ENCODE data around the gene MAP3K8.

Gene MAP3K8

GRCh38 chr10:30390207-30390606 is 43.8 kb upstream of the MAP3K8 start:
- Histone ChIP-seq H3K9me3 (no peaks in the 10 kb centered on the region), H3K27ac (no peak overlapping the region), H3K27me3 (no peaks in the 10 kb centered on the region), H3K4me3 (ENCODE audit: low read depth in 1 of 2, low read length in 1 of 2) (no peak overlapping the region), H3K4me1 (ENCODE audit: control insufficient read depth in 1 of 2, insufficient read depth in 1 of 2, low read depth in 1 of 2, low read length in 1 of 2) (peaks cover 13 to 17% of the 10 kb centered on the region in 2 experiments), H3K36me3 (no peaks in the 10 kb centered on the region)
- TF ChIP-seq, protein P1, sequence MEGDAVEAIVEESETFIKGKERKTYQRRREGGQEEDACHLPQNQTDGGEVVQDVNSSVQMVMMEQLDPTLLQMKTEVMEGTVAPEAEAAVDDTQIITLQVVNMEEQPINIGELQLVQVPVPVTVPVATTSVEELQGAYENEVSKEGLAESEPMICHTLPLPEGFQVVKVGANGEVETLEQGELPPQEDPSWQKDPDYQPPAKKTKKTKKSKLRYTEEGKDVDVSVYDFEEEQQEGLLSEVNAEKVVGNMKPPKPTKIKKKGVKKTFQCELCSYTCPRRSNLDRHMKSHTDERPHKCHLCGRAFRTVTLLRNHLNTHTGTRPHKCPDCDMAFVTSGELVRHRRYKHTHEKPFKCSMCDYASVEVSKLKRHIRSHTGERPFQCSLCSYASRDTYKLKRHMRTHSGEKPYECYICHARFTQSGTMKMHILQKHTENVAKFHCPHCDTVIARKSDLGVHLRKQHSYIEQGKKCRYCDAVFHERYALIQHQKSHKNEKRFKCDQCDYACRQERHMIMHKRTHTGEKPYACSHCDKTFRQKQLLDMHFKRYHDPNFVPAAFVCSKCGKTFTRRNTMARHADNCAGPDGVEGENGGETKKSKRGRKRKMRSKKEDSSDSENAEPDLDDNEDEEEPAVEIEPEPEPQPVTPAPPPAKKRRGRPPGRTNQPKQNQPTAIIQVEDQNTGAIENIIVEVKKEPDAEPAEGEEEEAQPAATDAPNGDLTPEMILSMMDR (IDR thresholded peaks at IDR 0.05): no peak

GRCh38 chr10:30391266-30391665 is 42.7 kb upstream of the MAP3K8 start:
- no peaks in the 10 kb centered on the region for H3K27me3 ChIP-seq

GRCh38 chr10:30392564-30392990 is 41.4 kb upstream of the MAP3K8 start:
- no peaks in the 10 kb centered on the region for H3K27me3 ChIP-seq
- peaks cover 27 to 28% of the 10 kb centered on the region in 2 experiments for H3K4me1 ChIP-seq (ENCODE audit: control insufficient read depth in 1 of 2, insufficient read depth in 1 of 2, low read depth in 1 of 2, low read length in 1 of 2)
- TF ChIP-seq, protein P1 (IDR thresholded peaks at IDR 0.05): peak; percentile 95
- H3K9me3 ChIP-seq: no peaks in the 10 kb centered on the region
- no peak overlapping the region for H3K4me3 ChIP-seq (ENCODE audit: low read depth in 1 of 2, low read length in 1 of 2)
- no peak overlapping the region for H3K27ac ChIP-seq
- no peaks in the 10 kb centered on the region for H3K36me3 ChIP-seq

More at GRCh38 chr10:30391266-30391665, 42.7 kb upstream of the MAP3K8 start:
- H3K36me3 ChIP-seq: no peaks in the 10 kb centered on the region
- no peak overlapping the region for H3K27ac ChIP-seq
- no peak overlapping the region for H3K4me3 ChIP-seq (ENCODE audit: low read depth in 1 of 2, low read length in 1 of 2)
- no peaks in the 10 kb centered on the region for H3K9me3 ChIP-seq
- TF ChIP-seq, protein P1 (IDR thresholded peaks at IDR 0.05): no peak
- peaks cover 20 to 24% of the 10 kb centered on the region in 2 experiments for H3K4me1 ChIP-seq (ENCODE audit: control insufficient read depth in 1 of 2, insufficient read depth in 1 of 2, low read depth in 1 of 2, low read length in 1 of 2)

- TF ChIP-seq, protein P1 (IDR thresholded peaks at IDR 0.05): no peak
- Histone ChIP-seq H3K27ac (peak overlapping the region; percentile 69), H3K36me3 (no peaks in the 10 kb centered on the region), H3K4me1 (ENCODE audit: control insufficient read depth in 1 of 2, insufficient read depth in 1 of 2, low read depth in 1 of 2, low read length in 1 of 2) (peaks cover 45 to 55% of the 10 kb centered on the region in 2 experiments), H3K4me3 (ENCODE audit: low read depth in 1 of 2, low read length in 1 of 2) (peak overlapping the region in 1 of 2 experiments; percentile 13), H3K27me3 (no peaks in the 10 kb centered on the region), H3K9me3 (no peaks in the 10 kb centered on the region)
These were observed 37.7 kb upstream of the MAP3K8 start for GRCh38 chr10:30396293-30396692.

GRCh38 chr10:30396698-30397097 is 37.3 kb upstream of the MAP3K8 start:
- Histone ChIP-seq H3K4me1 (ENCODE audit: control insufficient read depth in 1 of 2, insufficient read depth in 1 of 2, low read depth in 1 of 2, low read length in 1 of 2) (peaks cover 45 to 55% of the 10 kb centered on the region in 2 experiments), H3K9me3 (no peaks in the 10 kb centered on the region), H3K27ac (peak overlapping the region; percentile 69), H3K27me3 (no peaks in the 10 kb centered on the region), H3K4me3 (ENCODE audit: low read depth in 1 of 2, low read length in 1 of 2) (peak overlapping the region in 1 of 2 experiments; percentile 13), H3K36me3 (no peaks in the 10 kb centered on the region)
- TF ChIP-seq, protein P1 (IDR thresholded peaks at IDR 0.05): no peak
